ENCODE data around the gene CRYBG1.
"Not testable (repeated sequence)": the region's sequence is repeated elsewhere in the genome, so short reads cannot be mapped to it uniquely, and the experiment has no call there.

- TF ChIP-seq CTCF, EZH2phosphoT487 (IDR thresholded peaks at IDR 0.05): not testable (repeated sequence)
Observed at GRCh38 chr6:106405044-106405443, 44.5 kb downstream of the CRYBG1 start.

Measured in neural progenitor cell (in vitro differentiated cells).